ENCODE measurements around the gene KCNQ1. TPM values are rescaled to one million over a fixed set of nuclear protein-coding genes. Genes with fewer than 3 reads are reported as not detected.

The KCNQ1 gene
- total RNA-seq, 2 experiments from 2014 or later: 8.7 to 9.5 TPM

- H3K27me3 Mint-ChIP-seq: no peaks in the 10 kb centered on the region
- H3K27ac Mint-ChIP-seq: no peak overlapping the region
- ATAC-seq (no peak), DNase-seq (no peak)
- CTCF ChIA-PET: no interaction called here
- intact Hi-C loops (cut with micrococcal nuclease): no loop called here
- H3K4me1 Mint-ChIP-seq (ENCODE audit: low read depth): no peaks in the 10 kb centered on the region
- H3K4me3 Mint-ChIP-seq: no peak overlapping the region
- no peaks in the 10 kb centered on the region for H3K36me3 Mint-ChIP-seq (ENCODE audit: low read depth)
- no peak for TF ChIP-seq CTCF (IDR thresholded peaks at IDR 0.05)
- no peaks in the 10 kb centered on the region for H3K9me3 Mint-ChIP-seq
- POLR2A ChIA-PET: no interaction called here
Measured at GRCh38 chr11:2574043-2574552, 129.3 kb downstream of the KCNQ1 start.

- H3K9me3 Mint-ChIP-seq: no peaks in the 10 kb centered on the region
Measured at GRCh38 chr11:2574553-2575535, 130.0 kb downstream of the KCNQ1 start.

GRCh38 chr11:2575591-2576051 lies 130.8 kb downstream of the KCNQ1 start:
- POLR2A ChIA-PET: no interaction called here
- H3K27me3 Mint-ChIP-seq: no peaks in the 10 kb centered on the region
- intact Hi-C loops (cut with micrococcal nuclease): no loop called here
- no peak for ATAC-seq
- DNase-seq: no peak
- H3K9me3 Mint-ChIP-seq: no peaks in the 10 kb centered on the region
- no peak overlapping the region for H3K4me3 Mint-ChIP-seq
- no peaks in the 10 kb centered on the region for H3K4me1 Mint-ChIP-seq (ENCODE audit: low read depth)
- TF ChIP-seq CTCF (IDR thresholded peaks at IDR 0.05): no peak
- no peak overlapping the region for H3K27ac Mint-ChIP-seq
- H3K36me3 Mint-ChIP-seq (ENCODE audit: low read depth): no peaks in the 10 kb centered on the region
- CTCF ChIA-PET: no interaction called here

More at GRCh38 chr11:2574553-2575535, 130.0 kb downstream of the KCNQ1 start:
- no peak overlapping the region for H3K27ac Mint-ChIP-seq
- no peaks in the 10 kb centered on the region for H3K4me1 Mint-ChIP-seq (ENCODE audit: low read depth)
- H3K36me3 Mint-ChIP-seq (ENCODE audit: low read depth): no peaks in the 10 kb centered on the region
- no peak for ATAC-seq
- POLR2A ChIA-PET: no interaction called here
- intact Hi-C loops (cut with micrococcal nuclease): no loop called here
- CTCF ChIA-PET: no interaction called here
- no peaks in the 10 kb centered on the region for H3K27me3 Mint-ChIP-seq
- no peak overlapping the region for H3K4me3 Mint-ChIP-seq
- DNase-seq: no peak
- TF ChIP-seq CTCF (IDR thresholded peaks at IDR 0.05): no peak

- intact Hi-C loops (cut with micrococcal nuclease): no loop called here
- DNase-seq (no peak), ATAC-seq (no peak)
- no peaks in the 10 kb centered on the region for H3K4me1 Mint-ChIP-seq (ENCODE audit: low read depth)
- CTCF ChIA-PET: no interaction called here
- no peak for TF ChIP-seq CTCF (IDR thresholded peaks at IDR 0.05)
- POLR2A ChIA-PET: no interaction called here
- no peaks in the 10 kb centered on the region for H3K36me3 Mint-ChIP-seq (ENCODE audit: low read depth)
- no peak overlapping the region for H3K27ac Mint-ChIP-seq
- H3K9me3 Mint-ChIP-seq: no peaks in the 10 kb centered on the region
- no peak overlapping the region for H3K4me3 Mint-ChIP-seq
- H3K27me3 Mint-ChIP-seq: no peaks in the 10 kb centered on the region
Measured at GRCh38 chr11:2576111-2576510, 131.3 kb downstream of the KCNQ1 start.

GRCh38 chr11:2576549-2576948 lies 131.7 kb downstream of the KCNQ1 start:
- no peaks in the 10 kb centered on the region for H3K9me3 Mint-ChIP-seq
- CTCF ChIA-PET: interaction anchor here (0.7 kb wide), 1 partner anchor 44 kb away, joined by 3 read pairs; no protein-coding TSS in a partner anchor
- intact Hi-C loops (cut with micrococcal nuclease): no loop called here
- H3K27me3 Mint-ChIP-seq: no peaks in the 10 kb centered on the region
- H3K27ac Mint-ChIP-seq: no peak overlapping the region
- POLR2A ChIA-PET: no interaction called here
- no peaks in the 10 kb centered on the region for H3K4me1 Mint-ChIP-seq (ENCODE audit: low read depth)
- no peak overlapping the region for H3K4me3 Mint-ChIP-seq
- no peak for TF ChIP-seq CTCF (IDR thresholded peaks at IDR 0.05)
- no peak for ATAC-seq
- no peaks in the 10 kb centered on the region for H3K36me3 Mint-ChIP-seq (ENCODE audit: low read depth)
- DNase-seq: no peak

Data from activated CD8-positive, alpha-beta T cell treated with anti-CD3 and anti-CD28 coated beads for 36 hours (primary cell).